HuH-7 (cell line): ENCODE results near the gene TP53INP2.
"Not testable (repeated sequence)": the region's sequence is repeated elsewhere in the genome, so short reads cannot be mapped to it uniquely, and the experiment has no call there.

Experiments used
- DNase-seq: peaks from one replicate; pipeline ENCODE4 v3.0.0; 2011; ENCODE audit warnings: low spot score

The TP53INP2 gene

DNA sequence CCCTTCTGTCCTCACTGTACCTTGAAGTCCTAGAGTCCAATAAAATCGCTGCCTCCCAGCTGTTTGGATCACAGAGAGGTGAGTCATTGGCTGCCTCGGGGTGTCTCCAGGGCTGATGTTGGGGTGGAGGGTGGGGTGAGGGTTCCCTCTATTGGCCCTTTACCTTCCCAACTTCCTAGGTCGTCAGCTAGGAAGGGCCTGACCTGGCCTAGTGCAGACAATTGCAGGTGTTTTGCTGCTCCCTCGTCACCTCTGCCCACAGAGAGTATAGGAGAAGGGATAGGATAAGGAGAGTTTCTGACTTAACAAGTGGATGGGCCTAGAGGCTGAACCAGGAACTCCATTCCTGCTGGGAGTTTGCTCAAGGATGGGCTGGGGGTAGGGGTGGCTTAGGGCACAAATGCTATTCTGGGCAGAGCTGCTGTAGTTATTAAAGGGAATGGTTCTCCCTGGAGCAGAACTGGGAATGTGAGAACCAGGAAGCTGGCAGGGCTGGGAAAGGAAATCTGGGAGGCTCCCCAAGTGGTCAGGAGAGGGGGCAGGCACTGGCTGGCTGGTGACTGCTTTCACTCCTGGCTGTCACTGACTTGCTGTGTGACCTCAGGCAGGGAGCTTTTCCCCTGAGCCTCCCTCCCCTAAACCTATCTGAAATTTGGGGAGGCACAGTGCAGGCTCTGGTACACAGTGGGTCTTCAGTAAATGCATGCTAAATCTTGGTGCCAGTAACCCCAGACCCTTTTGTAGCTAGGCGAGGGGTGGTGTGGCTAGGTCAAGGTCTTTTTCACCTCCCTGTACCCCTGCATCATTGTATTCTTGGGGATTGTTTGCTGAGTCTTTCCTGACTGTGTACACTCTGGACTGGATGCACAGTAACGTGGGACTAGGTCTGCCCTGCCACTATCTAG lies 1.5 kb downstream of the TP53INP2 start:
- peak; percentile 74 for DNase-seq

DNA sequence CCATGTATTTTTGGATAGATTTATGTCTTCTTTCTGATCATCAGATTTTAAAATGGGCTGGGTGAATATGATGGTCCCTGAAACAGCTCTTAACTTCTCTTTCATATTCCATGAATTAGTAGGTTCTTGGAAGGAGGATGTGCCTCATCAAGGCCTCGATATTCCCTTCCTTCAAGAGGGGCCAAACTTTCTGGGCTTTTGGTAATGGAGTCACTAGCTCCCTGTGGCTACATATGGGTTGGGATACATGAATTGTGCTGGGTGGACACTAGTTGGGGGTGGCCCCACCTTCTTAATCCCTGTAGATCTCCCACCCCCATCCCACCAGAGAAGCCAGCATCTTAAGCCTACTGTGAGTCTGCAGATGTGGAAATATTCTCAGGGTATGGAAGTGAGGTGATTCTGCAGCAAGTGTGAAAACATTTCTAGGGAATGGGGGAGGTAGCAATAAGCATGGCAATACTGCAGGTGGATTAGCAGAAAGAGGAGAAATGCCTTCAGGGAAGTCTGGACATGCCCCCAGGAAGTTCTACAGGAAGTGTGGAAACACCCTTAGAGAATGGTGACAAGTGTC lies 2.2 kb downstream of the TP53INP2 start:
- DNase-seq, result no peak

DNA sequence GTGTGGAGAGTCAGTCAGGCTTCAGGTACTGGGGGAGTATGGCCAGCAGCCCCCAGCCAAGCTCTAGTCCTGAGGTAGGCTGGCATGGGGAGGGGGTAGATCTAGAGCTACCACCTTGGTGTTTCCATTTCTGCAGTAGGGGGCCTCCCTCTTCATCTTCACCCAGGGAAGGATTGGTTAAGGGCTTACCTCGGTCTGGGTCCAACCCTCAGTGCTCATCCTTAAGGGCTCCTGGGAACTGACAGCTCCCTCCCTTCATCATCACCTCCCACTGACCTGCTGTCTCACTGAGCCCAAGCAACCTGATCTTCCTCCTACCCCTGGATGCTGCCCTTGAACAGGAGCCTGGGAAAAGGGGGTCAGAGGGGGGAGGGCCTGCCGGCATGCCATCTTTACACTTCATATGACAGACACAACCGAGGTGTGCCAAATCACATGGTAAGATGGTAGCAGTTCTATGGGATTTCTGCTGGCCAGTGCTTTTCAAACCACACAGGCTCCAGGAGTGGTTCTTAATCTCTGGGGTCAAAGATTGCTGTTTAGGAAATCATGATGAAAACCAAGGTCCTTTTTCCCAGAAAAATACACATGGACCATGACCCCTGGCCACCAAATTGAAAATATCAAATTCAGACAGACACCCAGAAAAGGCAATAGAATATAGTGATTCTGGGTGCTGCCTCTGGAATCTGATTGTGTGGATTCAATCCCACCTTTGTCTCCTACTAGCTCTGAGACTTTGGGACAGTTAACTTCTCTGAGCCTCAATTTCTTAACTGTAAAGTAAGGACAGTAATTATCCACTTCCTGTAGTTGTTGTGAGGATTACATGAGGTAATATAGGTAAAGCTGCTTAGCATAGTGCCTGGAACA lies 3.0 kb downstream of the TP53INP2 start:
- DNase-seq, result no peak

GRCh38 chr20:34708621-34709043 lies 4.5 kb downstream of the TP53INP2 start:
- DNase-seq, result peak; percentile 88

- DNase-seq, result peak; percentile 98
Measured at GRCh38 chr20:34709044-34709830, 5.1 kb downstream of the TP53INP2 start.

DNA sequence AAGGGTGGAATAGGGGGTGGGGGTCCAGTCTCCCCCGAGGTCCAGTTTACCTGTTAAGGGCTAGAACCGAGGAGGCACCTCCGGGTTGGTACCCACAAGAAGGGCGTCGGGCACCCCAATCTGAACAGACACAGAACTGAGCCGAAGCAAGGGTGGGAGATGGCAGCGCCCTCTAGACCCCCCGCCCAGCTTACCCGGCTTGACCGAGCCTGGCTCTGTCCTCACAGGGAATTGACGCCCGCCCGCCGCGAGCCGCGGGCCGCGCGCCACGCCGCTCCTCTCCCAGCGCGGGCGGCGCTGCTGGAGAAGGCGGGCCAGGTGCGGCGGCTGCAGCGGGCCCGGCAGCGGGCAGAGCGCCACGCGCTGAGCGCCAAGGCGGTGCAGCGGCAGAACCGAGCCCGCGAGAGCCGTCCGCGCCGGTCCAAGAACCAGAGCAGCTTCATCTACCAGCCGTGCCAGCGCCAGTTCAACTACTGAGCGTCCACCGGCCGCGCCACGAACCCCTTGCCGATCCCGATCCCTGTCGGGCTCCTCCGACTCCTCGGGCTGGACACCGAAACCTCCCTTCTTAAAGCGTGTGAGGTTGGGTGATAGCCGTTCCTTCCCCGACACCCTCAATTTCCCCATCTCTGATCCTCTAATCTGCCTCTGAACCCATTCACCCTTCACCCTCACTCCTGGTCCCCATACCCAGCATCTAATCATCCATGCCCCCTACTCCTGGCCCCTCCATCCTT lies 5.9 kb downstream of the TP53INP2 start:
- peak; percentile 63 for DNase-seq

DNA sequence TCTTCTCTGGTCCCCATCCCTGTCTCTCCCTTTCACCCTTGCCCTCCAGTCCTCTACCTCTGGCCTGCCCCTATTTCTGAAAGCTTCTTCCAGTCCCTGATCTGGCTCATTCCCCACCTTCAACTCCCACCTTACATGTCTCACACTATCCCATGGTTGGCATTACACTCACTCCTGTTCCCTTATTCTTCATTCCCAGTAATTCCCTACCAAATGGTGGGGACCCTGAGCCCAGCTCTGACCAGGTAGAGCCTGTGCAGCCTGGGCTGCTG lies 6.4 kb downstream of the TP53INP2 start:
- no peak for DNase-seq

GRCh38 chr20:34710861-34711574 lies 6.9 kb downstream of the TP53INP2 start:
- no peak for DNase-seq

GRCh38 chr20:34711813-34712430 lies 7.8 kb downstream of the TP53INP2 start:
- DNase-seq, result no peak

DNA sequence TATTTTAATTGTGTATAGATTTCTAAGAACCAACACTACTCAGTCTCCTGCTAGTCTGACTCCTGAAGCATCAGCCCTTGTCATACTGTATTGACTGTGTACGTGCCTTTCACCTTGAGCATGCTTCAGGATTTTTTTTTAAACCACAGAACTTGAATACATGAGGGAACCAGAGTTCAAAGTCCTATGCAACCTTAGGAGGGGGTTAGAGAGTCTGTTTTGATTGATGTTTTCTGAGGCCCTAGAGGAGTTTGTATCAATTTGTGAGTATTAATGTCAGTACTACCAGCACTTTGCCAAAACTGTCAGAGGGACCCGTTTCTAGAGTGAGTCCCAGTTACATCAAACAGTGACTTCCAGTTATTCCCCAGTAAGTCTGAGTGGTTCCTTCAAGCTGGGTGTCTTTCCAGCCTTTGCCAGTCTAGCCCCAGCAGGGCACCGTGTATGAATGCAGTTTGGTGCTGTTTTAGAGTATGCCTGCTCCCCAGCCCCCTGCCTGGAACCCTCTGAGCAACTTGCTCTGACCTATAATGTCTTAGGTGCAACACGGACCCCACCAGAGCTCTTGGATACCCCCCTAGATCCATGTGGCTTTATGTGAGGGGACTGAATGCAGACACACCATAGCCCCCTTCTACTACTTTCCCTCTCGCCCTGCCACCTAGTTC lies 8.5 kb downstream of the TP53INP2 start:
- peak; percentile 52 for DNase-seq

DNA sequence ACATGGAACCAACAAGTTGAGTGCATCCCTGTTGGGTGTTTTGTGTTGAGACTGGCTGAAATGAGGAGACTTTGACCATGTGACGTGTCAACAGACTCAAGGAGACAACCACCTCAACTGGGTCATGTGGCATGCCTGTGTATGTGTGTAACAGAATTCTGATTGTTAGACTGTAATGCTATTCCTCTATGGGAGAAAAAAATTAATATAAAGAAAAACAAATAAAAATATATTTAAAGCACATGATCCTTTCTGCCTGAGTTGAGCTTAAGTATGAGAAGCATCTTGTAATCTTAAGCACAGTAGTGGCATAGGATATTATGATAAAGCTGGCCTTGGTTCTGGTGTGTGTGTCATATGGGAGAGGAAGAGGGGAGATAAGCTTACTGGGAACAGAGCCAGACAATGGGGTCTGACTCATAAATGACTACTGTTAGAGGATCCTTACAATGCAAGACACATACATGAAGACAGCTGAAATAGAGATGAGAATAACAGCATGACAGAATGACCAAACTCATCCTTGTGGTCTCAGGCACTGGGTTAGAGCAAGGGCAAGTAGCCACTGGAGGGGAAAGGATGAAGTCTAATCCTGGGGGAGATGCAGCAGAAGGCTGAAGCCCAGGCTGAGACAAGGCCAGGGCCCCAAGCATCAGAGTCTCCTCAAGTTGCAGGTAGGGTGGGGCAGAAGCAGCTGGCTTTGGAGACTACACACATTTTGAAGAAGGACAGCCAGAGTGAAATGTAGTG lies 9.2 kb downstream of the TP53INP2 start:
- DNase-seq, result no peak

- not testable (repeated sequence) for DNase-seq
Measured at GRCh38 chr20:34713944-34714515, 9.9 kb downstream of the TP53INP2 start.

DNA sequence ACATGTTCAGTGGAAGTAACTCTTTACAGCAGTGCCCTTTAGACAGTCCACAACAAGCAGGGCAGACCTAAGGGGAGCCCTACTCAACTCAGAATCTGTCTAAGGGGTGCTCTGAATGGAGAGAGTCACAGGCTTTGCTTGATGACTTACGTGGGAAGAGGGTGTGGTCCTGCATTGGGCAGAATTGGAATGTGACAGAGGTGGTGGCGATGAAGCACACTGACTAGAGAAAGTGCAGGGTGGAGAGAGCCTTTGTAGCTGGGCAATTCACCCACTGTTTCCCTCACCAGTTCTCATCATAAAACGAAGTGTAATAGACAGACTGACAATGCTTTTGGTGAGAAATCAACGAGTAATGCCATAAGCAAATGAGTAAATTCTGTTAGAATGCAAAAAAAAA lies 11.2 kb downstream of the TP53INP2 start:
- no peak for DNase-seq

GRCh38 chr20:34716921-34717229 lies 12.7 kb downstream of the TP53INP2 start:
- no peak for DNase-seq

- DNase-seq, result no peak
Measured at GRCh38 chr20:34717230-34718095, 13.3 kb downstream of the TP53INP2 start.

- DNase-seq, result not testable (repeated sequence)
Measured at GRCh38 chr20:34719242-34720017, 15.3 kb downstream of the TP53INP2 start.

- DNase-seq, result no peak
Measured at GRCh38 chr20:34720266-34720665, 16.1 kb downstream of the TP53INP2 start.
